Right atrium auricular region (tissue), 2 donors: ENCODE measurements around the gene SAMHD1. TPM values are rescaled to one million over a fixed set of nuclear protein-coding genes. Genes with fewer than 3 reads are reported as not detected.
"Not testable (repeated sequence)": the region's sequence is repeated elsewhere in the genome, so short reads cannot be mapped to it uniquely, and the experiment has no call there.

Experiments used
- DNase-seq: peaks from one replicate; pipeline ENCODE4 v3.0.0-alpha.2; 2019; ENCODE audit warnings: low spot score
- H3K27ac ChIP-seq, 2 donors: fragments of 200-600 bp; sonication (generic); 1 replicate in 1 of 2; 2 replicates in 1 of 2; pipeline ENCODE4 v1.5.1; 2016 to 2019
- H3K27me3 ChIP-seq, 2 donors: fragments of 200-600 bp; sonication (generic); one replicate each; pipeline versions ENCODE4 v1.5.1 to v1.6.0; 2017 to 2019
- H3K36me3 ChIP-seq: fragments of 200-600 bp; sonication (generic); one replicate; pipeline ENCODE4 v1.5.1; 2016
- H3K4me1 ChIP-seq, 2 donors: fragments of 200-600 bp; sonication (generic); one replicate each; pipeline versions ENCODE4 v1.5.1 to v1.6.0; 2017 to 2019
- H3K4me3 ChIP-seq, 2 donors: fragments of 200-600 bp; sonication (generic); 1 replicate in 1 of 2; 2 replicates in 1 of 2; pipeline ENCODE4 v1.5.1; 2017 to 2019; ENCODE audit warnings: mild to moderate bottlenecking in 1 of 2, moderate library complexity in 1 of 2
- H3K9me3 ChIP-seq, 2 donors: fragments of 200-600 bp; sonication (generic); one replicate each; pipeline ENCODE4 v1.5.1; 2019
- CTCF ChIP-seq, 2 donors: fragments of 200-600 bp; sonication (generic); IDR thresholded peaks; one replicate each; pipeline ENCODE4 v1.5.1; 2019; ENCODE audit warnings: antibody characterized with exemption in 2 of 2
- total RNA-seq, 2 donors: library from RNA; depleted of rRNA; stranded (reverse); fragments of >200 nt; gene quantifications; one replicate each; pipeline ENCODE4 v1.1.0, GENCODE V29; 2016

The SAMHD1 gene
- total RNA-seq, 2 donors from 2014 or later = 87.2 to 144 TPM

GRCh38 chr20:36848078-36848660 is 103.3 kb downstream of the SAMHD1 start:
- TF ChIP-seq CTCF (IDR thresholded peaks at IDR 0.05) = no peak
- H3K27me3 ChIP-seq = no peaks in the 10 kb centered on the region
- peak overlapping the region; percentile 67 to 89 for H3K27ac ChIP-seq
- H3K4me1 ChIP-seq = peaks cover 3 to 81% of the 10 kb centered on the region in 2 donors
- peak; percentile 81 for DNase-seq
- no peaks in the 10 kb centered on the region for H3K9me3 ChIP-seq
- H3K4me3 ChIP-seq = no peak overlapping the region
- H3K36me3 ChIP-seq = no peaks in the 10 kb centered on the region

GRCh38 chr20:36847710-36848040 is 103.8 kb downstream of the SAMHD1 start:
- Histone ChIP-seq H3K27ac (peak overlapping the region; percentile 67 to 89), H3K4me1 (peaks cover 3 to 82% of the 10 kb centered on the region in 2 donors), H3K4me3 (no peak overlapping the region), H3K9me3 (no peaks in the 10 kb centered on the region), H3K27me3 (no peaks in the 10 kb centered on the region), H3K36me3 (no peaks in the 10 kb centered on the region)
- no peak for TF ChIP-seq CTCF (IDR thresholded peaks at IDR 0.05)
- no peak for DNase-seq

- Histone ChIP-seq H3K27me3 (no peaks in the 10 kb centered on the region), H3K4me1 (peaks cover 3 to 82% of the 10 kb centered on the region in 2 donors), H3K36me3 (no peaks in the 10 kb centered on the region), H3K4me3 (no peak overlapping the region), H3K27ac (peak overlapping the region; percentile 67 to 89), H3K9me3 (no peaks in the 10 kb centered on the region)
- TF ChIP-seq CTCF (IDR thresholded peaks at IDR 0.05) = no peak
- DNase-seq = peak; percentile 95
Observed at GRCh38 chr20:36847009-36847709, 104.3 kb downstream of the SAMHD1 start.

- no peak overlapping the region for H3K4me3 ChIP-seq
- TF ChIP-seq CTCF (IDR thresholded peaks at IDR 0.05) = no peak
- peaks cover 3 to 77% of the 10 kb centered on the region in 2 donors for H3K4me1 ChIP-seq
- no peaks in the 10 kb centered on the region for H3K9me3 ChIP-seq
- H3K27ac ChIP-seq = peak overlapping the region; percentile 67 to 89
- no peaks in the 10 kb centered on the region for H3K36me3 ChIP-seq
- no peaks in the 10 kb centered on the region for H3K27me3 ChIP-seq
- no peak for DNase-seq
Observed at GRCh38 chr20:36845288-36845971, 106.1 kb downstream of the SAMHD1 start.

GRCh38 chr20:36841030-36841429 is 110.5 kb downstream of the SAMHD1 start:
- H3K4me1 ChIP-seq = peaks cover 0 to 52% of the 10 kb centered on the region in 2 donors
- H3K27ac ChIP-seq, H3K27me3 ChIP-seq, H3K9me3 ChIP-seq, DNase-seq, H3K4me3 ChIP-seq: not testable (repeated sequence)
- H3K36me3 ChIP-seq = peaks cover 17% of the 10 kb centered on the region

Other genes starting within 250 kb of the SAMHD1 start
- 10 to 100 TPM; 19.7 to 33.9 TPM for gene NDRG3, start 205.6 kb downstream of the SAMHD1 start, total RNA-seq
- 1 to 10 TPM; 3.1 to 6.3 TPM for gene DSN1, start 177.9 kb downstream of the SAMHD1 start, total RNA-seq
- gene TLDC2, start 75.6 kb downstream of the SAMHD1 start, total RNA-seq = under 1 TPM in 1 of 2 donors, not detected in 1; 0.30 TPM
- 1 to 10 TPM; 2.1 to 2.4 TPM for gene RBL1, start 144.3 kb upstream of the SAMHD1 start, total RNA-seq
- gene RPN2, start 227.6 kb upstream of the SAMHD1 start, total RNA-seq = 100 to 1,000 TPM; 126 to 129 TPM
- 1 to 10 TPM; 3.8 to 5.8 TPM for gene MROH8, start 227.8 kb upstream of the SAMHD1 start, total RNA-seq